GM21390 (cell line): ENCODE measurements around the gene NACC2.

Source experiments
- ATAC-seq: cut with Tn5 transposase; IDR thresholded peaks from one replicate; pipeline ENCODE4 v1.9.1; 2021; ENCODE audit not compliant: unreplicated experiment

NACC2 gene

DNA sequence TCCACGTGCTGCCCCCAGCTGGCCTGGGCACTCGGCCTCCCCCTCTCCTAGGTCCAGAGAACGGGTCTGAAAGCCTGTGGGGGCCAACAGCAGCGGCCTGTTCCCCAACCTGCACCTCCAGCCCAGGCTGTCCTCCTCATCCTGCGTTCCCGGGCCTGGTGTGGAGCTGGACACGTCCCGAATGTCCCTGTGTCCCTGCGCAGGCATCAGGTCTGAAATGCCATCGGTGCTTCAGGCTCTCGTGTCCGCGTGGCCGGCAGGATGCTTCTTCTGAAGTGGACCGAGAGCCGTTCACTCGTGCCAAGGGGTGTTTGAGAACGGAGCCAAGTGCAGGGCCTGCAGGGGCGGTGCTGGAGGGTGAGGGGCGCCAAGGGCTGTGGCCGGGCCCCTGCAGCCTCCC lies 109.2 kb downstream of the NACC2 start:
- ATAC-seq: no peak

DNA sequence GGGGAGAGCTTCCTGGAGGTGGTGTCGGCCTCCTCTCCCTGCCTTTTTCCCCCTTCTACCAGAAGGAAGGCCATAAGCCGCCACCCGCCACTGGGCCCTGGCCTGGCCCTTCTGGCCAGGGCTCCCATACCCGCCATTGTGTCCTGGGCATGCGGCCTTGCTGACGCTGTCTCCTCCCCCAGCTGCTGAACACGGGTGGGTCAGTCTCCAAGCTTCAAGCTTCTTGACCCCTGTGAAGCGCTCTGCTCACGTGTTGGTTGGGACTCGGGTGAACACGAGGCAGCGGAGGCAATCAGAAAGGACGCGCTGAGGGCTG lies 109.7 kb downstream of the NACC2 start:
- no peak for ATAC-seq

DNA sequence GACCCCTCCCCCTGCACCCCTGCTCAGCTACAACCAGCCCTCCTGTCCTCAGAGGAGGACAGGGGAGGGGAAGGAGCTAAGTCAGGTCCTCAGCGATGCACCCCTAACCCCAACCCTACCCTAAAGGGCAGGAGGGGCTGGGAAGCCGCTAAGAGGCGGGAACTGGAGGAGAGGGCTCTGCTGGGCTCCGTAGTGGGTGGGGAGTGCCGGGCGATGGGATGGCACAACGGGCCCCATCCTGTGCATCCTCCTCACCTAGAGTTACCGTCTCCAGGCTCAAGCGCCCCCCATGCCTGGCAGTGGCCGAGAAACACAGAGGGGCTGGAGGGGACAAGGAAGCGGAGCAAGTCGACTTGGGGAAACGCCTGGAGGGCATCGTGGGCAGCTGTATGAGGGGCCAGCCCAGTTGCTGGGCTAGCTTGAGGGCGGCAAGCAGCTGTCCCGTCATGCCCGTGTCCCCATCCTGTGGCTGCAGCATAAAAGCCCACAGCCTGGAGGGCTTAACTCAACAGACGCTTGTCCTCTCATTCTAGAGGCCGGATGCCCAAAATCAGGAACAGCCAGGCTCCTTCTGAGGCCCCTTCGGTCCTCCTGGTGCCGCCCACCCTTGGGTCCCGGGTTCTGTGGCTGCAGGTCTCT lies 110.9 kb downstream of the NACC2 start:
- ATAC-seq: no peak

DNA sequence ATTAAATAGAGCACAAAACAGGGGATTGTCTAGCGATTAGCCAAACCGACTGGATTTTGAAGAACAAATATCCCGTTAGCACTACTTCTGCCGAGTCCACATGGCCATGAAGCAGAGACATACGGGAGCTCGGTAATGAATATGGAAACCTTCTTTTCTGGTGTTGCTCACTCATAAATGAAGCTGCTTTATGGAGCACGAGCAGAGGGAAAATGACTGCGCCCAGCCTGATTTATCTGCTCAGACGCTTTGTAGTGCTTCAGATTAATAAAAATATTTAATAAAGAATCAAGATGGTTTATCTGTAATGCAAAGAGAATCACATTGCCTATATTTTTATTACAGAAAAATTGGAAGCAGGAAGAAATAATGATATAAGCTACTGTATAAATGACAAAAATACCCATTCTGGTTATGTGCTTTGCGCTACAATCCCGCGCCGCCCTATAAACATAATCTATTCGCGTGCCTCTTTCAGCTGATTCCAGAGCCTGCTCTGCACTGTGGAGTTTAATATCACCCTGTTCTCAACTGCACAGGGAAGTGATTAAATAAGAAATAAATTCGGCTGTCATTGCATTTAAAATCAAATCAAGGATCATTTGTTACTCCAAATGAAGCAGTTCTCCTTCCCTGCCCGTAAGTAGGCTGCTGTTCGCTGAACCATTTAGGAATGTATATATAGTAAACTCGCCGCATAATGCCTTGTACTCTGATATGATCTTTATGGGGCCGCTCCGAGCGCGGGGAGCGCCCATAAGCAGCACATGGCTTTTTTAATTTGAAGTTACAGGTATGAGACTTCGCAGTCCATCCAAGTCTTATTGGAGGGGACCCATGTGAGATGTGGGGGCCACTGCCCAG lies 111.6 kb downstream of the NACC2 start:
- no peak for ATAC-seq

DNA sequence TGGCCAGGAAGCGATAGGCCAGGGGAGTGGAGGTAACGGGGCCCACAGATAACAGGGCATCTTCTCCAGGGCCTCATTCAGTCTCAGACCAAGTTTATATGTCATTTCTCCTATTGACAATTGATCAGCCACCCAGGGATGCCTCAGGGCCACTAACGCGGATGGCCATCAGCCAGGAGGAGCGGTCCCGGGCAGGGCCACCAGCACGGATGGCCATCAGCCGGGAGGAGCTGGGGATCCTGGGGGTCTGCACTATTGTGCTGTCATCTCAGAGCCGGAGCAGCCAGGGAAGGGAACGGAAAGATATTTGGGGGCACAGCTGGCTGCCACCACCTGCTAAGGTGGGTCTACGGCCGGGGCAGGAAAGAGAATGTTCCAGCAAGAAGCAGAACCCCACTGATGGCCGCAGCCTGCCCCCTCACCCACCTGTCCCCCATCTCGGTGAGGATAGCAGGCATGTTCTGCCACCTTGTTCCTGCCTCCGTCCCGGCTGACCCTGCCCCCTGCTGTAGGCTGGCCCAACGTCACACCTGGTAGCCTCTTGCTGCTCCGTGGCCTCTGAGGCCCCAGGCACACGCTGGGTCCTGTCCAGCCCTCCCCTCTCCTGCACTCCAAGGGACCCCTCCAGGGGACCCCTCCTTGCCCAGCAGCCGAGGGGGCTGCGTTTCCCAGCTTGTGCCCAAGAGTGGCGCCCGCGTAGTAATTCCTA lies 112.4 kb downstream of the NACC2 start:
- no peak for ATAC-seq

GRCh38 chr9:135980926-135981630 lies 114.0 kb downstream of the NACC2 start:
- no peak for ATAC-seq

DNA sequence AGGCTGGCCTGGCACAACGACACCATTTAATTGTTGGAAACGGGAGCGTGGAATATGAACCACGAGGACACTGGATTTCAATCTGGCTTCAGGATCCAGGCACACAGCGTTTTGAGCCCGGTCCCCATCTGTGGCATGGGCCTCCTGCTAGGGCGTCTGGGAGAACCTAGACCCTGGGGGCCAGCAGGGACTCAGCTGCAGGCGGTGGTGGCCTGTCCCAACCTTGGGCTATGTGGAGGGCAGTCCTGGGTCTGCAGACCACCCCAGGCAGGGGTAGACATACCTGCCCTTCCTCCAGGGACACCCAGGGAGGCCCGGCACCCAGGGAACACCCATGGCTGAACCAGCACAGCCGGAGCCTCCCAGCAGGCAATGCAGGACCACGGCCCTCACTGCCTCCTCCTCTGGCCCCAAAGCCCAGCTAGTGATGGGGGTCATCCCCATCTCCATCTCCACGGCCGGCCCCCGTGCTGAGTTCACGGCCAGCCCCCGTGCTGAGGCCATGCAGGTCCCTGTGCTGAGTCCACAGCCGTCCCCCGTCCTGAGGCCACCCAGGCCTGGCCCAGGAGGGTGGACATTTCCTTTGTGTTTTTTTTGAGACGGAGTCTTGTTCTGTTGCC lies 115.4 kb downstream of the NACC2 start:
- no peak for ATAC-seq

DNA sequence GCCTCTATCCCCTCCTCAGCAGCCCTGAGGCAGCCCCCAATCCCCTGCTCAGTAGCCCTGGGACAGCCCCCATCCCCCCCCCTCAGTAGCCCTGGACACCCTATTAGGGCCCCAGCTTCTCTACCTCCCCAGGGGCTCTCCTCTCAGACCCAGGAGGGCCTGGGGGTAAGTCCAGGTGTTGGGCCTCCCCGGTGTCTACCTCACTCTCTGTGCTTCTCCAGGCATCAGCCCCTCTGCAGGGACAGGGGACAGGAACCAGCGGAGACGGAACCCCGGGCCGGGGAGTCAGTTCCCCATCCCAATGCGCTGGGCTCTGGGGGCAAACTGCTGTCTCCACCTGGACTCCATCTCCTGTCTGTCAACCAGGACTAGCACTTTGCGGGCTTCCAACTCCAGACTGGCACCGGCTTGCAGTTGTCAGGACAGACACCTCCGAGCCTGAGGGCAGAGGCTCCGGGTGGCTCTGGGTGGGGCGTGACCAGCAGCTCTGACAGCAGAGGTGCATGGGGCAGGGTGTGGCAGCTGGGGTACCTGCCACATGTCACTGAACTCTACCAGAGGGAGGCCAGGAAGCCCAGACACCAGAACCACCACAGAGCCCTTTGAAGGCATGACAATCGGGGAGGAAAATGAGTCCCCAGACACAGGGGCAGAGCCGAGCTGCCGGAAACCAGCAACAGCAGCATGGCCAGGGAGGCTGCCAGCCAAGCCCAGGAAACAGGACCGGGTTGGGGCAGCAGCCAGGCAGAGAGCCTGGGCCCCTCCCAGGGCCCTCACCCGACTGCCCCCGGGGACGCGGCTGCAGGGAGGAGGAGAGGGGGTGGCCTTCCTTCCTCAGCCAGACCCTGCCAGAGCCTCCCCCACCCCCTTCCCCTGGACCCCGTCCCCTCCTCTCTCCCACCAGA lies 116.2 kb downstream of the NACC2 start:
- ATAC-seq: no peak

- no peak for ATAC-seq
These were observed 118.1 kb downstream of the NACC2 start for GRCh38 chr9:135976944-135977343.

DNA sequence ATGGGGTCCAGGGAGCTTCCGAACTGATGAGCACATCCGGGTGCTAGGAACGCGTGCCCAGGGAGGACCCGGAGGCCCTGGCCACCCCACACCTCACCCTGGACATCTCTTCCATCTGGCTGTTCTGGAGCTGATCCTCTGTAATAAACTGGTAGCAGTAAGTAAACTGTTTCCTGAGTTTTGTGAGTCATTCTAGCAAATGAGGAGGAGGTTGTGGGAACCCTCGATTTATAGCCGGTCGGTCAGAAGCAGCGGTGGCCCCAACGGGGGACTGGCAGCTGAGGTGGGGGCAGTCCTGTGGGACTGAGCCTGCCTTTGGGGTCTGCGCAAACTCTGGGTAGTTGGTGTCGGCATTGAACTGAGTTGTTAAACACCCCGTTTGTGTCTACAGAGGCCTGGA lies 118.6 kb downstream of the NACC2 start:
- no peak for ATAC-seq

- ATAC-seq: no peak
These were observed 119.3 kb downstream of the NACC2 start for GRCh38 chr9:135975834-135976233.

- ATAC-seq: no peak
These were observed 120.9 kb downstream of the NACC2 start for GRCh38 chr9:135974220-135974573.

DNA sequence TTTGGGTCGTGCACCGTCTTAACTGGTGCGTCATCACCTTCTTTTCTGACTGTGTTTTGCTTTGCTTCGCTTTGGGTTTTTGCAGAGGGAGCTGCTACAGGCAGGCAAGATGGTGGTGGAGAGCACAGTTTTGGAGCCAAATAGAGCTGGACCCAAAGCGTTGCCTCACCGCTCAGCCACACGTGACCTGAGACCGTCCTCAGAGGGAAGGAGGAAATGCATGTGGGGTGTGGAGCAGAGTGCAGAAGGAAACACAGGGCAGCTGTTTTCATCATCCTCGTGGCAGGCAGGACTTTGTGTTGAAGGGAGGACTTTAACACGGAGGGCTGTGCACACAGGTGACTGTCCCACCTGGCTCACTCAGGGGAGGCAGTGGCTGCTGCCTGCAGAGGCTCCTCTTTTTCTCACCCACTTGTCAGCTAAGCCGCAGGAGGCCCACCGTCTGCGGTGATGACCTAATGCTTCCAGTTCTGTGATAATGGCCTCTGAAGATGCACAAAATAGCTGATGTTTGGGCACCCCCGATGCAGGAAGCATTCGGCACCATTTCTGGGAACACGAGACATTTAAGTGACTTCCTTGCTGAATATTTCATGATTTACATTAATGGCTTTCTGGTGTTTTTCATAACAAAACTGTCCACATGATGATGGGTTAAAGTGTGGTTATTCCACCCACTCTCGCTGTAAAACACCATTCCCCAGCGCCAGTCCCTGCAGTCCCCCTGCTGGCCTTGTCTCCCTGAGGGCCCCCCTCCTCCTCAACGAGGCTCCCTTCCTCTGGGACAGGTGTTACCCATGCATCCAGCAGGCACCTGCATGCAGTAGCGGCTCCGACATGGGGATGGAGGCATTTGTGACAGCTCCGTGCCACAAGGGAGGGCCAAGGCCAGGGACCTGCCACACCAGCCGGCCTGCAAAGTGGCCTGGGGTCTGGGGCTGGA lies 121.5 kb downstream of the NACC2 start:
- ATAC-seq: no peak

GRCh38 chr9:135971892-135972291 lies 123.2 kb downstream of the NACC2 start:
- no peak for ATAC-seq

- no peak for ATAC-seq
These were observed 123.8 kb downstream of the NACC2 start for GRCh38 chr9:135971111-135971766.

- ATAC-seq: no peak
These were observed 124.8 kb downstream of the NACC2 start for GRCh38 chr9:135970128-135970815.

GRCh38 chr9:135969064-135969683 lies 125.9 kb downstream of the NACC2 start:
- ATAC-seq: no peak
